Endothelial cell (in vitro differentiated cells): ENCODE results near the gene ST3GAL5. TPM values are rescaled to one million over a fixed set of nuclear protein-coding genes. Genes with fewer than 3 reads are reported as not detected.

ENCODE experiments used
- DNase-seq: peaks from one replicate; pipeline ENCODE4 v3.0.0; 2021; ENCODE audit warnings: low spot score
- H3K27ac Mint-ChIP-seq: one replicate; pipeline ENCODE4 v1.8.0; 2021; ENCODE audit warnings: mixed read lengths, inconsistent platforms; ENCODE audit not compliant: unreplicated experiment
- H3K27me3 Mint-ChIP-seq: one replicate; pipeline ENCODE4 v1.8.0; 2021; ENCODE audit warnings: mild to moderate bottlenecking, moderate library complexity, mixed read lengths, inconsistent platforms; ENCODE audit not compliant: unreplicated experiment
- H3K36me3 Mint-ChIP-seq: one replicate; pipeline ENCODE4 v1.8.0; 2021; ENCODE audit warnings: mild to moderate bottlenecking, low read depth, mixed read lengths, inconsistent platforms; ENCODE audit not compliant: unreplicated experiment
- H3K4me1 Mint-ChIP-seq: one replicate; pipeline ENCODE4 v1.8.0; 2021; ENCODE audit warnings: mild to moderate bottlenecking, mixed read lengths, inconsistent platforms; ENCODE audit not compliant: unreplicated experiment
- H3K4me3 Mint-ChIP-seq: one replicate; pipeline ENCODE4 v1.8.0; 2021; ENCODE audit warnings: mild to moderate bottlenecking, mixed read lengths, inconsistent platforms; ENCODE audit not compliant: unreplicated experiment
- H3K9me3 Mint-ChIP-seq: one replicate; pipeline ENCODE4 v1.8.0; 2021; ENCODE audit warnings: mixed read lengths, inconsistent platforms; ENCODE audit not compliant: unreplicated experiment
- total RNA-seq: library from RNA; stranded (reverse); fragmentation: NEBNext Ultra II Directional; extraction: Animal tissue kit (Norgen Biotek cat#: 25700); gene quantifications from one replicate; pipeline ENCODE4 v1.2.1, GENCODE V29; 2021; ENCODE audit not compliant: unreplicated experiment
- TF ChIP-seq, protein P1 (sequence below): fragments of 200-600 bp; sonication (generic); IDR thresholded peaks from one replicate; pipeline ENCODE4 v1.5.0; 2021; ENCODE audit warnings: antibody characterized with exemption; ENCODE audit not compliant: unreplicated experiment

The ST3GAL5 gene
- total RNA-seq, 1 donor from 2014 or later: 49.8 TPM

DNA sequence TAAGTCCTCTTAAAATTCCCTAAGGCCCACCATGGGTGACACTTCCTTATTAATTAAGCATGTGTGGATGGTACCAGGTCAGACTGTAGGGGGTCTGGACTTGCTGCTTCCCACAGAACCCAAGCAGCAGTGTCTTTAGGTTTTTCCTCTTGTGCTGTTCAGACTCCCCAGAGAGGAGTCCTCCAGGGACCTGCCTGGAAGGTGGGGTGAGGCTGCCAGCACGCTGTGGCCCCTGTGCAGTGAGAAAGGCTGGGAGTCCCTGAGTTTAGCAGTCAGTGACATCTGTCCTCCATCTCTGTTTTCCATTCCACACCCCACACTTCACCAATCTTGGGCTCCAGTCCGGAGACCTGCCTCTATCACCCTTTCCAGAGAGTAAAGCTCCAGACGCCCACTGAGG lies 18.0 kb upstream of the ST3GAL5 start:
- H3K36me3 Mint-ChIP-seq: peaks cover 3% of the 10 kb centered on the region
- peaks cover 5% of the 10 kb centered on the region for H3K27me3 Mint-ChIP-seq
- no peak overlapping the region for H3K27ac Mint-ChIP-seq
- TF ChIP-seq, protein P1, sequence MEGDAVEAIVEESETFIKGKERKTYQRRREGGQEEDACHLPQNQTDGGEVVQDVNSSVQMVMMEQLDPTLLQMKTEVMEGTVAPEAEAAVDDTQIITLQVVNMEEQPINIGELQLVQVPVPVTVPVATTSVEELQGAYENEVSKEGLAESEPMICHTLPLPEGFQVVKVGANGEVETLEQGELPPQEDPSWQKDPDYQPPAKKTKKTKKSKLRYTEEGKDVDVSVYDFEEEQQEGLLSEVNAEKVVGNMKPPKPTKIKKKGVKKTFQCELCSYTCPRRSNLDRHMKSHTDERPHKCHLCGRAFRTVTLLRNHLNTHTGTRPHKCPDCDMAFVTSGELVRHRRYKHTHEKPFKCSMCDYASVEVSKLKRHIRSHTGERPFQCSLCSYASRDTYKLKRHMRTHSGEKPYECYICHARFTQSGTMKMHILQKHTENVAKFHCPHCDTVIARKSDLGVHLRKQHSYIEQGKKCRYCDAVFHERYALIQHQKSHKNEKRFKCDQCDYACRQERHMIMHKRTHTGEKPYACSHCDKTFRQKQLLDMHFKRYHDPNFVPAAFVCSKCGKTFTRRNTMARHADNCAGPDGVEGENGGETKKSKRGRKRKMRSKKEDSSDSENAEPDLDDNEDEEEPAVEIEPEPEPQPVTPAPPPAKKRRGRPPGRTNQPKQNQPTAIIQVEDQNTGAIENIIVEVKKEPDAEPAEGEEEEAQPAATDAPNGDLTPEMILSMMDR: no peak
- no peaks in the 10 kb centered on the region for H3K9me3 Mint-ChIP-seq
- DNase-seq: no peak
- H3K4me1 Mint-ChIP-seq: peaks cover 10% of the 10 kb centered on the region
- H3K4me3 Mint-ChIP-seq: no peak overlapping the region

DNA sequence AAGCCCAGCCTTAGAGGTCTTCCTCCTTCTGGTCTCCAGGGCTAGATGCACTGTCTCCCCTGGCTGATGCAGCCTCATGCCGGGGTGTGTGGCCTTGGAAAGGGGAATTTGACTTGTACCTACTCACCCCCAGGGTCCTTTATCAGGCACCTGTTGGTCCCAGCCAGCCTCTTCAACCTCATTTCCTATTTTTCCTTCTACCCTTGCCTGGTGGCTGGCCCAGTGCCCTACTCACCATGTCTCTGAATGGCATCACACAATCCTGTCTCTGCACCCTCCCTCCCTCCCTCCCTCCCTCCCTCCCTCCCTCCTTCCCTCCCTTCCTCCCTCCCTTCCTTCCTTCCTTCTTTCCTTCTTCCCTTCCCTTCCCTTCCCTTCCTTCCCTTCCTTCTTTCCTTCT lies 17.1 kb upstream of the ST3GAL5 start:
- Mint-ChIP-seq H3K36me3 (peaks cover 3% of the 10 kb centered on the region), H3K4me1 (peaks cover 10% of the 10 kb centered on the region), H3K27me3 (peaks cover 5% of the 10 kb centered on the region), H3K9me3 (no peaks in the 10 kb centered on the region), H3K27ac (peak overlapping the region; percentile 4), H3K4me3 (no peak overlapping the region)
- TF ChIP-seq, protein P1: no peak
- no peak for DNase-seq

DNA sequence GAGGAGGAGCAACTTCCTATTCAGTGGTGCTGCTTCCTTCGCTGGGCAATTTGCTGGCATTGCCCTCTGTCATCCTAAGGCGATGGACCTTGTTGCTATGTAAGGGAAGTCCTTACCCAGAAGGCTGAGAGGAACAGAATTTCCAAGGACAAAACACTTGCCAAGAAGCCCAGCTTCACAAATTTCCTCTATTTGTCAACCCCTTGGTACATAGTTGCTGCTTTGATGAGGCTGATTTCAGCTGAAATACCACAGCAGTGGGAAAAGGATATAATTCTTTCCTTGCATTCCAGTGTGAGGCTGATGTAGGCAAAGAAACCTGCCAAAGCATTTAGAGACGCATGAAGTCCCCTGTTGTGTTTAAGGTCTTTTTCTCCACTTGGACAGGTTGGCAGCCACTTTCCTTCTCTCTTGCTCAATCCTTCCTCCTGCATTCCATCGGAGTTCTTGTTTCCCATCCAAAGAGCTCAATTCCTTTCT lies 16.4 kb upstream of the ST3GAL5 start:
- TF ChIP-seq, protein P1: no peak
- Mint-ChIP-seq H3K27me3 (peaks cover 5% of the 10 kb centered on the region), H3K36me3 (peaks cover 3% of the 10 kb centered on the region), H3K9me3 (no peaks in the 10 kb centered on the region), H3K4me3 (peak overlapping the region; percentile 1), H3K4me1 (peaks cover 10% of the 10 kb centered on the region), H3K27ac (peak overlapping the region; percentile 4)
- no peak for DNase-seq

DNA sequence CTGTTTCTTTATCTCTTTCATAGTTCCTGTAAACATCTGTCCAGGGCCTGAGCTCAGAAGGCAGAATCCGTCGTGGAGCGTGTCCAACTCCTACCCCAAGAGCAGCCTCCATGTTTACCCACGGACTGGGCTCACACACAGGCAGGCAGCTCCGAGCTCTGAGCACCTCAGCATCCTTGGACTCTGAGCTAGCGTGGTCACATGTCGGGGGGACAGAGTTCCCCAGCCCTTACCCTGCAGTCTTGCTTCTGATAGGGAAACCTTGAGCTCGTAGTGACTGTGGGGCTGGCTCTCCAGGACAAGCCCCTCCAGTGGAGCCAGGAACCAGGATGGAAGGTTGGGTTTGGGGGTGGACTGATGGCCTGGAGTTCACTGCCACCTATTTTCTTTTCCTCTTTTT lies 15.1 kb upstream of the ST3GAL5 start:
- Mint-ChIP-seq H3K27me3 (peaks cover 6% of the 10 kb centered on the region), H3K9me3 (no peaks in the 10 kb centered on the region), H3K4me1 (peaks cover 10% of the 10 kb centered on the region), H3K27ac (no peak overlapping the region), H3K4me3 (no peak overlapping the region), H3K36me3 (peaks cover 3% of the 10 kb centered on the region)
- TF ChIP-seq, protein P1: no peak
- DNase-seq: no peak

DNA sequence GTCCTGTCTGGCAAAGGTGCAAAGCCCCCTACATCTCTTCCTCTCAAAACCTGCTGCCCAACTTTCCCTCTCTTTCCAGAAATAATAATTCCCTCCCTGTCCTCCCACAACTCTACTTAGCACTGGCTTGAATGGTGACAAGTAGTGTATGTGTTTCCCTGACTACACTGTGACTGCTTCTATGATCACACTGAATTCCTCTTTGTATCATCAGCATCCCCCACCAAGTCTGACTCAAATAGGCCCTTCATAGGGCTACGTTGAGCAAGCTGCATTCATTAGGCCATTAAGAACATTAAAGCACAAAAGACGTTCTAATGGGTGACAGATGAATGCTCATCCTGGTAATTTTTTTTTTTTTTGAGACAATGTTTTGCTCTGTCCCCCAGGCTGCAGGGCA lies 13.7 kb upstream of the ST3GAL5 start:
- DNase-seq: no peak
- TF ChIP-seq, protein P1: no peak
- Mint-ChIP-seq H3K4me3 (no peak overlapping the region), H3K4me1 (peaks cover 10% of the 10 kb centered on the region), H3K9me3 (no peaks in the 10 kb centered on the region), H3K27ac (no peak overlapping the region), H3K27me3 (peaks cover 6% of the 10 kb centered on the region), H3K36me3 (peaks cover 3% of the 10 kb centered on the region)
